Left forelimb (tissue), 1 donor: ENCODE measurements around the gene DYRK1A.

ENCODE experiments used
- DNase-seq: peaks from one replicate; pipeline ENCODE4 v3.0.0-alpha.2; 2018; ENCODE audit warnings: low spot score

The DYRK1A gene

GRCh38 chr21:37385179-37385765, 18.7 kb downstream of the DYRK1A start:
- no peak for DNase-seq

GRCh38 chr21:37386151-37386550, 19.6 kb downstream of the DYRK1A start:
- no peak for DNase-seq

GRCh38 chr21:37389456-37389855, 22.9 kb downstream of the DYRK1A start:
- no peak for DNase-seq

- no peak for DNase-seq
Observed at GRCh38 chr21:37391666-37392065, 25.1 kb downstream of the DYRK1A start.

- no peak for DNase-seq
Observed at GRCh38 chr21:37392441-37392840, 25.9 kb downstream of the DYRK1A start.

- DNase-seq, result no peak
Observed at GRCh38 chr21:37393030-37393429, 26.5 kb downstream of the DYRK1A start.

- no peak for DNase-seq
Observed at GRCh38 chr21:37393786-37394185, 27.2 kb downstream of the DYRK1A start.

- no peak for DNase-seq
Observed at GRCh38 chr21:37395961-37396360, 29.4 kb downstream of the DYRK1A start.

- DNase-seq, result no peak
Observed at GRCh38 chr21:37396855-37397254, 30.3 kb downstream of the DYRK1A start.

GRCh38 chr21:37398697-37399096, 32.1 kb downstream of the DYRK1A start:
- DNase-seq, result no peak

GRCh38 chr21:37402251-37402867, 35.8 kb downstream of the DYRK1A start:
- no peak for DNase-seq

GRCh38 chr21:37405629-37406028, 39.1 kb downstream of the DYRK1A start:
- DNase-seq, result no peak

GRCh38 chr21:37407719-37408420, 41.3 kb downstream of the DYRK1A start:
- no peak for DNase-seq

GRCh38 chr21:37408464-37409193, 42.1 kb downstream of the DYRK1A start:
- DNase-seq, result no peak

GRCh38 chr21:37410639-37411038, 44.1 kb downstream of the DYRK1A start:
- DNase-seq, result no peak

GRCh38 chr21:37412603-37413360, 46.2 kb downstream of the DYRK1A start:
- DNase-seq, result no peak

- DNase-seq, result no peak
Observed at GRCh38 chr21:37413553-37414291, 47.1 kb downstream of the DYRK1A start.

- DNase-seq, result no peak
Observed at GRCh38 chr21:37414292-37415253, 48.0 kb downstream of the DYRK1A start.

GRCh38 chr21:37415939-37416338, 49.4 kb downstream of the DYRK1A start:
- DNase-seq, result no peak

GRCh38 chr21:37416914-37417313, 50.3 kb downstream of the DYRK1A start:
- DNase-seq, result no peak
